ENCODE measurements around the gene LRIG3.
"Not testable (repeated sequence)": the region's sequence is repeated elsewhere in the genome, so short reads cannot be mapped to it uniquely, and the experiment has no call there.

Gene LRIG3

DNA sequence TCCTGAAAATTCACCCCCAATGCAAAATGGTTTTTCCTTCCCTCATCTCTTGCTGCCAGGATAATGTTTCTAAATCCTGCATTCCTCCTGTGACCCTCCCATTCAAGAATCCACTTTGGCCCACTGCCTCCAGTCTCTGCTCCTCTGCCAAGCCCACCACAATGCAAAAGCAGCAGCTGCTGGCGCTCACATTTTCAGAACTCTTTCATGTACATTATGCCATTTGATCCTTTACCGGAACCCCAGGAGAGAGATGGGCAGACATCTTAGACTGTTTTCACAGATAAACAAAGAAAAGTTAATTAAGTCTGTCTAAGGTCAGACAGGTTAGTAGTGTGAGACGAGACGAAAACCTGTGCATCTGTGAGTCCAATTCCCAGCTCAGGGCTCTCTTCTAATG, 12.9 kb downstream of the LRIG3 start:
- Histone ChIP-seq H2AFZ (ENCODE audit: low read depth, low read length) (no peak overlapping the region), H3K4me1 (ENCODE audit: insufficient read depth, low read length) (no peaks in the 10 kb centered on the region), H3K4me3 (ENCODE audit: low read length) (no peak overlapping the region), H3K27me3 (ENCODE audit: insufficient read depth, low read length) (no peaks in the 10 kb centered on the region), H3K9me3 (ENCODE audit: low read length) (peaks cover under 1% of the 10 kb centered on the region), H3K36me3 (ENCODE audit: insufficient read depth, low read length) (no peaks in the 10 kb centered on the region)

GRCh38 chr12:58906917-58907316, 13.4 kb downstream of the LRIG3 start:
- Histone ChIP-seq H2AFZ (ENCODE audit: low read depth, low read length) (no peak overlapping the region), H3K4me1 (ENCODE audit: insufficient read depth, low read length) (no peaks in the 10 kb centered on the region), H3K4me3 (ENCODE audit: low read length) (no peak overlapping the region), H3K9me3 (ENCODE audit: low read length) (no peaks in the 10 kb centered on the region), H3K36me3 (ENCODE audit: insufficient read depth, low read length) (no peaks in the 10 kb centered on the region), H3K27me3 (ENCODE audit: insufficient read depth, low read length) (no peaks in the 10 kb centered on the region)

GRCh38 chr12:58905422-58905821, 14.9 kb downstream of the LRIG3 start:
- H3K4me1 ChIP-seq (ENCODE audit: insufficient read depth, low read length): no peaks in the 10 kb centered on the region
- H3K27me3 ChIP-seq (ENCODE audit: insufficient read depth, low read length): no peaks in the 10 kb centered on the region
- H3K9me3 ChIP-seq (ENCODE audit: low read length): no peaks in the 10 kb centered on the region
- no peak overlapping the region for H2AFZ ChIP-seq (ENCODE audit: low read depth, low read length)
- no peak overlapping the region for H3K4me3 ChIP-seq (ENCODE audit: low read length)
- H3K36me3 ChIP-seq (ENCODE audit: insufficient read depth, low read length): no peaks in the 10 kb centered on the region

DNA sequence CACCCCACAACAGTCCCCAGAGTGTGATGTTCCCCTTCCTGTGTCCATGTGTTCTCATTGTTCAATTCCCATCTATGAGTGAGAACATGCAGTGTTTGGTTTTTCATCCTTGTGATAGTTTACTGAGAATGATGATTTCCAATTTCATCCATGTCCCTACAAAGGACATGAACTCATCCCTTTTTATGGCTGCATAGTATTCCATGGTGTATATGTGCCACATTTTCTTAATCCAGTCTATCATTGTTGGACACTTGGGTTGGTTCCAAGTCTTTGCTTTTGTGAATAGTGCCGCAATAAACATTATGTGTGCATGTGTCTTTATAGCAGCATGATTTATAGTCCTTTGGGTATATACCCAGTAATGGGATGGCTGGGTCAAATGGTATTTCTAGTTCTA, 17.6 kb downstream of the LRIG3 start:
- not testable (repeated sequence) for H3K27me3 ChIP-seq (ENCODE audit: insufficient read depth, low read length); H3K4me1 ChIP-seq (ENCODE audit: insufficient read depth, low read length); H2AFZ ChIP-seq (ENCODE audit: low read depth, low read length); H3K9me3 ChIP-seq (ENCODE audit: low read length); H3K36me3 ChIP-seq (ENCODE audit: insufficient read depth, low read length); H3K4me3 ChIP-seq (ENCODE audit: low read length)

- Histone ChIP-seq H3K4me3 (ENCODE audit: low read length) (no peak overlapping the region), H3K27me3 (ENCODE audit: insufficient read depth, low read length) (no peaks in the 10 kb centered on the region), H3K4me1 (ENCODE audit: insufficient read depth, low read length) (no peaks in the 10 kb centered on the region), H3K36me3 (ENCODE audit: insufficient read depth, low read length) (no peaks in the 10 kb centered on the region), H3K9me3 (ENCODE audit: low read length) (no peaks in the 10 kb centered on the region), H2AFZ (ENCODE audit: low read depth, low read length) (no peak overlapping the region)
These were observed 18.6 kb downstream of the LRIG3 start for GRCh38 chr12:58901664-58902063.

DNA sequence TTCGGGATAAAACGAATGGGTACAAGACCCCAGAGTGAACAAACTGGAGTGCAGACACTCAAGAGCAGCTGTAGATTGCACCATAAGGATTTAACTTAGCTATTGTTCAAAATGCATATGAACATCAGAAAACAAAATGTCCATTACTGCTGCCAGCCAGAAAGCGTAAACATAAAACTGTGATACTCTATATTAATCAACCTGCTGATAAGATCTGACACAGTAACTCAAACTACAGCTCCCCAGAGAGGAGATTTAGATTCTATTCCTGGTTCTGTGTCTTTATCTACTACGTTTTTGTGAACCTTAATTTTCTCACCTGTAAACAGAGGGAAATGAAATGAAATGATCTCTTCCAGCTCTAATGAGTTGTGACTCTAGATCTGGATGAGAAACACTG, 22.3 kb downstream of the LRIG3 start:
- H3K4me3 ChIP-seq (ENCODE audit: low read length): no peak overlapping the region
- H3K9me3 ChIP-seq (ENCODE audit: low read length): peaks cover 2% of the 10 kb centered on the region
- no peaks in the 10 kb centered on the region for H3K27me3 ChIP-seq (ENCODE audit: insufficient read depth, low read length)
- no peak overlapping the region for H2AFZ ChIP-seq (ENCODE audit: low read depth, low read length)
- H3K4me1 ChIP-seq (ENCODE audit: insufficient read depth, low read length): no peaks in the 10 kb centered on the region
- no peaks in the 10 kb centered on the region for H3K36me3 ChIP-seq (ENCODE audit: insufficient read depth, low read length)

DNA sequence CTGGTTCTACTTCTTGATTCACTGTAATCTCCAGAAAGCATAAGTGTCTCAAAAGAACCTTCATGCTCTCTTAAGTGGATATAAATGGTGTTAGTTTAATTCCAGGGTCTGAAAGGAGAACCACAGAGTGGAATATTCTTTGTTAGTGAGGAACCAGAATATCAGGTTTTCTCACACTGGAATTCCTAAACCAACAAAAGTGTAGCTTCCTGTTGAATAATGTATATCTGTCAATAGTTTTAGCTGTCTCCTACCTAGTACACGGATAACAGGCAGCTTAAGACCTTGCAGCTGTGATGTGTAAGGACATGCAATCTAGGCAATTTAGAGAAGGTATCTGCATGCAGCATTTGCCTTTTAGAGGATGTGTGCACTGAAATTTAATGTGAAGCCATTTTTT, 24.0 kb downstream of the LRIG3 start:
- no peak overlapping the region for H3K4me3 ChIP-seq (ENCODE audit: low read length)
- H3K36me3 ChIP-seq (ENCODE audit: insufficient read depth, low read length): no peaks in the 10 kb centered on the region
- H3K27me3 ChIP-seq (ENCODE audit: insufficient read depth, low read length): no peaks in the 10 kb centered on the region
- H3K4me1 ChIP-seq (ENCODE audit: insufficient read depth, low read length): no peaks in the 10 kb centered on the region
- peaks cover 2% of the 10 kb centered on the region for H3K9me3 ChIP-seq (ENCODE audit: low read length)
- H2AFZ ChIP-seq (ENCODE audit: low read depth, low read length): no peak overlapping the region

DNA sequence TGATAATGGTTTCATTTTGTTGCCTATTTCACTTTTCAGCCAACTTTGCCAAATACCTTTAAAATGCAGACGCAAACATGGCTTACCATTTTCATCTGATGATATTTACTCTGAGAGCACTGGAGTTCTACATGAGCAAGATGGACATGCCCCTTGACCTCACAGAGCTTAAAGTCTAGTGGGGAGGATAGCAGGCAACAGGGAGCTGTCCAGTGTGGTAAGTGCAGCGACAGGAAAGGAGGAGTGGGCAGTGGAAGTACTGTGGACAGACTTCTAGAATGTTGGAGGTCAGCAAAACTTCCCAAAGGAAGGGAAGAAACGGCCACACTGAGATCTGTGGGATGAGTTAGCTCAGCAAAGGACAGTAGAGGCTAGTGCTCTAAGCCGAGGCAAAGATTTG, 25.3 kb downstream of the LRIG3 start:
- H3K9me3 ChIP-seq (ENCODE audit: low read length): peaks cover 2% of the 10 kb centered on the region
- no peaks in the 10 kb centered on the region for H3K4me1 ChIP-seq (ENCODE audit: insufficient read depth, low read length)
- H2AFZ ChIP-seq (ENCODE audit: low read depth, low read length): no peak overlapping the region
- H3K4me3 ChIP-seq (ENCODE audit: low read length): no peak overlapping the region
- H3K27me3 ChIP-seq (ENCODE audit: insufficient read depth, low read length): no peaks in the 10 kb centered on the region
- no peaks in the 10 kb centered on the region for H3K36me3 ChIP-seq (ENCODE audit: insufficient read depth, low read length)

DNA sequence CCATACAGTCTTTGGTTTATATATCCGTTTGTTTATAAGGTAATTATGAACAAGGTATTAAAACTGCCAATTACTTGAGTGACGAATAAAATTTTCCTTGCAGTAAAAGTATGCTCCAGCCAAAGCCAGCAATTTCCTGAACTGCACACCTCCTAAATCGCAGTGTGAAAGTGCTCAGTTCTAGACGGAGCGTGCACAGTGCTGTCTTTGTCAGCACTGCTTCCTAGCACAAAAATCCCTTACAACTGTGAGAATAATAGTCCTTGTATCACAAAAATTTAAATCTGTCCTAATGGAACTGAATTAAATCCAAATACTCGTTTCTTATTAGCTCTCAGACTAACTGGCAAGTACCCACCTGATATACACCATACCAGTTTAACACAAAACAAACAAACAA, 26.3 kb downstream of the LRIG3 start:
- Histone ChIP-seq H3K36me3 (ENCODE audit: insufficient read depth, low read length) (peaks cover 7% of the 10 kb centered on the region), H3K27me3 (ENCODE audit: insufficient read depth, low read length) (no peaks in the 10 kb centered on the region), H2AFZ (ENCODE audit: low read depth, low read length) (no peak overlapping the region), H3K9me3 (ENCODE audit: low read length) (peaks cover 2% of the 10 kb centered on the region), H3K4me1 (ENCODE audit: insufficient read depth, low read length) (no peaks in the 10 kb centered on the region), H3K4me3 (ENCODE audit: low read length) (no peak overlapping the region)

DNA sequence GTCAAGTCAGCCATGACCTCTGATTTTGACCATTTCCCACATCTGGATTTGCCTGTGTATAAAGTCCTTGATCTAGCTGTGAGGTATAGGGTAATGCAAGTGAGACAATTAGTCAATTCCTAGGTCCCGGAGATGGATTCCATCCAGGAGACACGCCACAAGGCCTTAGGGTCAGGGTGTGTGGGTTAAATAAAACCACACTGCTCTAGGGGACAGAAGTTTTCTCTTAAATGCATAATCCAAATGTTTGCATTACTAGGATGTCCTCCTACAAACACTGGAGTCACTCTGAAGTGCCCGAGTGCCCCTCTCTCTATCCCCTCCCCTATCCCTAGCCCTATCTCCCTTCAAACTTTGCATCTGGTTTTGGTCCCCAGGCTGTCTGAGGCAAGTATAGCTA, 26.8 kb downstream of the LRIG3 start:
- Histone ChIP-seq H3K9me3 (ENCODE audit: low read length) (peaks cover 2% of the 10 kb centered on the region), H3K27me3 (ENCODE audit: insufficient read depth, low read length) (no peaks in the 10 kb centered on the region), H3K4me3 (ENCODE audit: low read length) (no peak overlapping the region), H2AFZ (ENCODE audit: low read depth, low read length) (no peak overlapping the region), H3K36me3 (ENCODE audit: insufficient read depth, low read length) (peaks cover 7% of the 10 kb centered on the region), H3K4me1 (ENCODE audit: insufficient read depth, low read length) (no peaks in the 10 kb centered on the region)

- Histone ChIP-seq H3K4me3 (ENCODE audit: low read length) (no peak overlapping the region), H3K36me3 (ENCODE audit: insufficient read depth, low read length) (peaks cover 23% of the 10 kb centered on the region), H3K9me3 (ENCODE audit: low read length) (no peaks in the 10 kb centered on the region), H3K4me1 (ENCODE audit: insufficient read depth, low read length) (peaks cover 7% of the 10 kb centered on the region), H3K27me3 (ENCODE audit: insufficient read depth, low read length) (no peaks in the 10 kb centered on the region), H2AFZ (ENCODE audit: low read depth, low read length) (no peak overlapping the region)
These were observed 30.7 kb downstream of the LRIG3 start for GRCh38 chr12:58889557-58889956.

DNA sequence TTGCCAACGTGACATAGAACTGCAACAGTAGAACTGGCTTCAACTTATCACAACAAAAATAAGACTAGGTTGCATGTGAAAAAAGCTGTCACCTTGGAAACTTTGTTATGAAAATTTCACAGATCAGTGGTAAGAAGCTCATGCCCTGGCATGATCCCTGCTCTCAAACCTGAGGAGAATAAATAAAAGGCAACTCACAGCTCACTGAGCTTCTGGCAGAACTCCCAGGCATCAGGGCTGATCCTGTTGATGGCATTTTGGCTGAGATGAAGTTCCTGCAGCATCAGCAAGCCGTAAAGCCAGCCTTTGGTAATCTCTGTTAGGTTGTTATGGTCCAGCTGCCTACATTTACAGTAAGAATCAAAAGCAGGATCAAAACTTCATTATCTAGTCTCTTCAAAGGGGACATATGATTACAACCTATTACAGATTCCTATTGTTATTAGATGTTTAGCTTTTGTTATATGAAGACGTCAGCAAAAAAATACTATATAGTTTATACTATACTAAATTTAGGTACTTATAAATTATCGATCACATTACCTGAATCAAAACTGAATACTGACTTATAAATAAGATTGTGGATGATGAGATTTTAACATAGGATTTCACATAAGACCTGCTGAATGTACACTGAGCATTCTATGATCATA, 32.0 kb downstream of the LRIG3 start:
- Histone ChIP-seq H3K27me3 (ENCODE audit: insufficient read depth, low read length) (no peaks in the 10 kb centered on the region), H3K36me3 (ENCODE audit: insufficient read depth, low read length) (peaks cover 23% of the 10 kb centered on the region), H3K9me3 (ENCODE audit: low read length) (no peaks in the 10 kb centered on the region), H2AFZ (ENCODE audit: low read depth, low read length) (peak overlapping the region; percentile 36), H3K4me1 (ENCODE audit: insufficient read depth, low read length) (peaks cover 7% of the 10 kb centered on the region), H3K4me3 (ENCODE audit: low read length) (no peak overlapping the region)

DNA sequence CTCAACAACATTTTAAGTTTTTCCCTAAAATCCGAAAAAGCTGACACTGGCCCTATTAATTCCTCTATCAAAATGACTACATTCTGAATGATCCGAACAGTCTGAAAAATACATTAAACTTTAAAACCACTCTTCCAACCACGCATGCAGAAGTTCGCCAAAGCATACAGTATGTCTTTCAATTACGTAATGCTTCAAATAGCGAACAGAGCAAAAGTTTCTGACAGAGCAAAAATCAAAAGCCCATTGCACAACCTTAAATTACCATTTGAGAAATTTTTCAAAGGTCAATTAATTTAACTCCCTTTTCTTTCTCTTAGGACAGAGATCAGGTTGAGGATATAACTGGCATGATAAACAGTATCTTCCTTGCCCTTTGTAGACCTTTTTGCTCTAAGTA, 33.2 kb downstream of the LRIG3 start:
- Histone ChIP-seq H3K27me3 (ENCODE audit: insufficient read depth, low read length) (no peaks in the 10 kb centered on the region), H3K9me3 (ENCODE audit: low read length) (no peaks in the 10 kb centered on the region), H3K4me3 (ENCODE audit: low read length) (no peak overlapping the region), H3K36me3 (ENCODE audit: insufficient read depth, low read length) (peaks cover 23% of the 10 kb centered on the region), H3K4me1 (ENCODE audit: insufficient read depth, low read length) (peaks cover 7% of the 10 kb centered on the region), H2AFZ (ENCODE audit: low read depth, low read length) (no peak overlapping the region)

DNA sequence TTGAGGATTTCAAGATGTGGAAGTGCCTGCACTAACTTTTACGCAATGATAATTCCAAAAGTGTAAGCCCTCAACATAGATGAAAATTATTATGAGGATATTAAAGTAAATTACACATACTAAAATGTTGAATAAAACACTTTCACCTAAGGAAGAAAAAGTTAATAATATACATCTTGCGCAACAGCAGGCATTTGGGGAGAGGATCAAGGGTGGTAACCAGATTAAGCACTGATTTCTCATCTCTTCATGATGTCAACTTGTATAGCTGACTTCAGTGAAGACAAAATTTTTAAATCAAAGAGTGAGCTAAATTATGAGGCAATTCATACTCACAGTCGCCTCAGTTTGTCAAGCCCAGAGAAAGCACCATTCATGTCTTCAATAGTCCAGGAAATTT, 33.8 kb downstream of the LRIG3 start:
- Histone ChIP-seq H3K36me3 (ENCODE audit: insufficient read depth, low read length) (peaks cover 23% of the 10 kb centered on the region), H3K4me3 (ENCODE audit: low read length) (no peak overlapping the region), H2AFZ (ENCODE audit: low read depth, low read length) (no peak overlapping the region), H3K9me3 (ENCODE audit: low read length) (no peaks in the 10 kb centered on the region), H3K27me3 (ENCODE audit: insufficient read depth, low read length) (no peaks in the 10 kb centered on the region), H3K4me1 (ENCODE audit: insufficient read depth, low read length) (peaks cover 7% of the 10 kb centered on the region)
